Activated CD4-positive, alpha-beta T cell treated with anti-CD3 and anti-CD28 coated beads for 36 hours (primary cell): ENCODE results near the gene NPDC1. TPM values are rescaled to one million over a fixed set of nuclear protein-coding genes. Genes with fewer than 3 reads are reported as not detected.
"Not testable (repeated sequence)": the region's sequence is repeated elsewhere in the genome, so short reads cannot be mapped to it uniquely, and the experiment has no call there.

Experiments used
- ATAC-seq: fragments of 200-7000 bp; cut with Tn5 transposase; one replicate; pipeline ENCODE4 v1.10.0; 2021; ENCODE audit warnings: mild to moderate bottlenecking, moderate library complexity
- CTCF ChIA-PET: fragments of 350-600 bp; sonication (Branson Sonifier 250); formaldehyde crosslinking; loops from one replicate; lab custom pipeline; 2021; ENCODE audit warnings: antibody characterized with exemption; lab: Charles Lee
- POLR2A ChIA-PET: fragments of 350-600 bp; sonication (Branson Sonifier 250); formaldehyde crosslinking; loops from one replicate; lab custom pipeline; 2021; ENCODE audit warnings: antibody characterized with exemption, inconsistent platforms; lab: Charles Lee
- DNase-seq: peaks from one replicate; pipeline ENCODE4 v3.0.0-alpha.2; 2020
- H3K27ac Mint-ChIP-seq: one replicate; pipeline ENCODE4 v1.8.0; 2021; ENCODE audit warnings: mixed read lengths
- H3K27me3 Mint-ChIP-seq: one replicate; pipeline ENCODE4 v1.8.0; 2021; ENCODE audit warnings: mixed read lengths
- H3K36me3 Mint-ChIP-seq: one replicate; pipeline ENCODE4 v1.8.0; 2021; ENCODE audit warnings: low read depth, mixed read lengths
- H3K4me1 Mint-ChIP-seq: one replicate; pipeline ENCODE4 v1.8.0; 2021; ENCODE audit warnings: mixed read lengths
- H3K4me3 Mint-ChIP-seq: one replicate; pipeline ENCODE4 v1.8.0; 2021; ENCODE audit warnings: mild to moderate bottlenecking, moderate library complexity, mixed read lengths
- H3K9me3 Mint-ChIP-seq: one replicate; pipeline ENCODE4 v1.8.0; 2021; ENCODE audit warnings: low read depth, mixed read lengths
- intact Hi-C, 2 experiments: fragments of 100-400 bp; cut with DNase I in 1 of 2; cut with micrococcal nuclease in 1 of 2; formaldehyde crosslinking; loops; one replicate each; pipeline versions ENCODE4 v1.14.2 to v1.15.1; 2022 to 2024; cut with DNase I, micrococcal nuclease
- total RNA-seq, 2 experiments: library from RNA; stranded (reverse); gene quantifications; one replicate each; pipeline ENCODE4 v1.2.3, GENCODE V29; 2021

NPDC1 gene
- total RNA-seq, 2 experiments from 2014 or later, result 21.0 to 23.1 TPM

GRCh38 chr9:137039611-137040366 lies 6.2 kb downstream of the NPDC1 start:
- ChIA-PET CTCF (interaction anchor here (3.2 kb wide), 1 partner anchor 10 kb away, joined by 12 read pairs; no protein-coding TSS in a partner anchor), POLR2A (no interaction called here)
- no peaks in the 10 kb centered on the region for H3K9me3 Mint-ChIP-seq
- H3K36me3 Mint-ChIP-seq, result no peaks in the 10 kb centered on the region
- ATAC-seq, result no peak
- no peak overlapping the region for H3K4me3 Mint-ChIP-seq
- H3K27me3 Mint-ChIP-seq, result peaks cover 10% of the 10 kb centered on the region
- H3K4me1 Mint-ChIP-seq, result peaks cover 9% of the 10 kb centered on the region
- no peak for DNase-seq
- intact Hi-C loops, result loop anchor here in 1 of 2 experiments (10.0 kb wide), 2 partner anchors 185 to 195 kb away; partner anchors contain the start of genes AJM1, CYSRT1, PHPT1 and RNF208
- H3K27ac Mint-ChIP-seq, result no peak overlapping the region

- CTCF ChIA-PET, result interaction anchor here (0.7 to 3.2 kb wide), 2 partner anchors 9 to 51 kb away, joined by 3 to 12 read pairs; no protein-coding TSS in a partner anchor
- Mint-ChIP-seq H3K4me3 (no peak overlapping the region), H3K27me3 (peaks cover 6% of the 10 kb centered on the region), H3K4me1 (peaks cover 10% of the 10 kb centered on the region), H3K9me3 (no peaks in the 10 kb centered on the region), H3K36me3 (no peaks in the 10 kb centered on the region), H3K27ac (no peak overlapping the region)
- DNase-seq (no peak), ATAC-seq (no peak)
- POLR2A ChIA-PET, result no interaction called here
- intact Hi-C loops, result loop anchor here in 1 of 2 experiments (10.0 kb wide), 1 partner anchor 194 kb away; the partner anchor contains the start of genes AJM1 and PHPT1
These were observed 7.1 kb downstream of the NPDC1 start for GRCh38 chr9:137038916-137039315.

- H3K4me3 Mint-ChIP-seq, result no peak overlapping the region
- H3K36me3 Mint-ChIP-seq, result no peaks in the 10 kb centered on the region
- DNase-seq (no peak), ATAC-seq (no peak)
- H3K4me1 Mint-ChIP-seq, result peaks cover 19% of the 10 kb centered on the region
- intact Hi-C loops, result loop anchor here in 1 of 2 experiments (10.0 kb wide), 1 partner anchor 193 kb away; the partner anchor contains the start of genes AJM1 and PHPT1
- H3K27ac Mint-ChIP-seq, result no peak overlapping the region
- no peaks in the 10 kb centered on the region for H3K27me3 Mint-ChIP-seq
- ChIA-PET POLR2A (no interaction called here), CTCF (interaction anchor here (1.9 to 3.2 kb wide), 3 partner anchors 8 to 31 kb away, joined by 4 to 12 read pairs (median 6); no protein-coding TSS in a partner anchor)
- no peaks in the 10 kb centered on the region for H3K9me3 Mint-ChIP-seq
These were observed 8.5 kb downstream of the NPDC1 start for GRCh38 chr9:137037483-137037882.

GRCh38 chr9:137037035-137037434 lies 8.9 kb downstream of the NPDC1 start:
- intact Hi-C loops, result loop anchor here in 1 of 2 experiments (10.0 kb wide), 1 partner anchor 192 kb away; the partner anchor contains the start of genes AJM1 and PHPT1
- Mint-ChIP-seq H3K4me3 (no peak overlapping the region), H3K27ac (no peak overlapping the region), H3K36me3 (no peaks in the 10 kb centered on the region), H3K4me1 (peaks cover 22% of the 10 kb centered on the region), H3K27me3 (no peaks in the 10 kb centered on the region), H3K9me3 (no peaks in the 10 kb centered on the region)
- CTCF ChIA-PET, result interaction anchor here (1.9 to 3.2 kb wide), 3 partner anchors 7 to 31 kb away, joined by 4 to 12 read pairs (median 6); no protein-coding TSS in a partner anchor
- DNase-seq (no peak), ATAC-seq (no peak)
- POLR2A ChIA-PET, result no interaction called here

GRCh38 chr9:137035937-137036336 lies 10.0 kb downstream of the NPDC1 start:
- ChIA-PET POLR2A (no interaction called here), CTCF (interaction anchor here (0.5 to 2.3 kb wide), 21 partner anchors 9 to 348 kb away, joined by 3 to 32 read pairs (median 5); partner anchors contain the start of gene SAPCD2)
- no peak for DNase-seq
- no peaks in the 10 kb centered on the region for H3K27me3 Mint-ChIP-seq
- H3K27ac Mint-ChIP-seq, result no peak overlapping the region
- H3K9me3 Mint-ChIP-seq, result no peaks in the 10 kb centered on the region
- no peaks in the 10 kb centered on the region for H3K36me3 Mint-ChIP-seq
- H3K4me3 Mint-ChIP-seq, result no peak overlapping the region
- intact Hi-C loops, result loop anchor here (1.0 to 10.0 kb wide), 6 partner anchors 87 to 249 kb away; partner anchors contain the start of genes AJM1 (in 1 of the 2), FBXW5 (in 1 of the 2), PHPT1 (in 1 of the 2) and TMEM141 (in 1 of the 2)
- H3K4me1 Mint-ChIP-seq, result peaks cover 28% of the 10 kb centered on the region
- no peak for ATAC-seq

- H3K27ac Mint-ChIP-seq, result no peak overlapping the region
- H3K9me3 Mint-ChIP-seq, result no peaks in the 10 kb centered on the region
- DNase-seq, result no peak
- H3K27me3 Mint-ChIP-seq, result no peaks in the 10 kb centered on the region
- intact Hi-C loops, result loop anchor here (1.0 to 10.0 kb wide), 6 partner anchors 86 to 248 kb away; partner anchors contain the start of genes AJM1 (in 1 of the 2), FBXW5 (in 1 of the 2), PHPT1 (in 1 of the 2) and TMEM141 (in 1 of the 2)
- POLR2A ChIA-PET, result interaction anchor here (1.3 kb wide), 1 partner anchor 51 kb away, joined by 5 read pairs; no protein-coding TSS in a partner anchor
- no peak for ATAC-seq
- peak overlapping the region; percentile 66 for H3K4me3 Mint-ChIP-seq
- peaks cover 33% of the 10 kb centered on the region for H3K4me1 Mint-ChIP-seq
- CTCF ChIA-PET, result interaction anchor here (0.5 to 2.7 kb wide), 39 partner anchors 9 to 347 kb away, joined by 3 to 32 read pairs (median 5); partner anchors contain the start of genes AJM1, NPDC1, PAXX and SAPCD2
- H3K36me3 Mint-ChIP-seq, result no peaks in the 10 kb centered on the region
These were observed 10.5 kb downstream of the NPDC1 start for GRCh38 chr9:137035507-137035834.

GRCh38 chr9:137034709-137035506 lies 11.1 kb downstream of the NPDC1 start:
- DNase-seq (peak; percentile 96), ATAC-seq (peak; percentile 80)
- H3K36me3 Mint-ChIP-seq, result no peaks in the 10 kb centered on the region
- peak overlapping the region; percentile 66 for H3K4me3 Mint-ChIP-seq
- H3K27ac Mint-ChIP-seq, result peak overlapping the region; percentile 83
- H3K4me1 Mint-ChIP-seq, result peaks cover 38% of the 10 kb centered on the region
- CTCF ChIA-PET, result interaction anchor here (0.6 to 2.7 kb wide), 47 partner anchors 8 to 347 kb away, joined by 3 to 32 read pairs (median 4); partner anchors contain the start of genes AJM1, MAN1B1, NPDC1 and PAXX
- intact Hi-C loops, result loop anchor here (1.0 to 10.0 kb wide), 7 partner anchors 86 to 248 kb away; partner anchors contain the start of genes AJM1 (in 1 of the 2), FBXW5 (in 1 of the 2), PHPT1 (in 1 of the 2) and TMEM141 (in 1 of the 2)
- POLR2A ChIA-PET, result interaction anchor here (0.6 to 1.3 kb wide), 6 partner anchors 10 to 284 kb away, joined by 3 to 5 read pairs (median 4); no protein-coding TSS in a partner anchor
- H3K27me3 Mint-ChIP-seq, result no peaks in the 10 kb centered on the region
- H3K9me3 Mint-ChIP-seq, result no peaks in the 10 kb centered on the region

GRCh38 chr9:137034039-137034708 lies 11.8 kb downstream of the NPDC1 start:
- no peaks in the 10 kb centered on the region for H3K36me3 Mint-ChIP-seq
- ChIA-PET POLR2A (interaction anchor here (0.6 to 1.3 kb wide), 5 partner anchors 10 to 283 kb away, joined by 3 to 5 read pairs (median 4); no protein-coding TSS in a partner anchor), CTCF (interaction anchor here (0.6 to 2.7 kb wide), 32 partner anchors 7 to 305 kb away, joined by 3 to 32 read pairs (median 6); partner anchors contain the start of genes AJM1, MAN1B1, NPDC1 and PAXX)
- H3K4me3 Mint-ChIP-seq, result peak overlapping the region; percentile 66
- H3K27ac Mint-ChIP-seq, result peak overlapping the region; percentile 83
- H3K4me1 Mint-ChIP-seq, result peaks cover 45% of the 10 kb centered on the region
- H3K27me3 Mint-ChIP-seq, result no peaks in the 10 kb centered on the region
- no peak for DNase-seq
- intact Hi-C loops, result loop anchor here in 1 of 2 experiments (1.0 to 10.0 kb wide), 2 partner anchors 86 to 189 kb away; partner anchors contain the start of genes AJM1 and PHPT1
- no peak for ATAC-seq
- H3K9me3 Mint-ChIP-seq, result no peaks in the 10 kb centered on the region

- POLR2A ChIA-PET, DNase-seq, H3K9me3 Mint-ChIP-seq, H3K4me3 Mint-ChIP-seq, H3K36me3 Mint-ChIP-seq, H3K27me3 Mint-ChIP-seq, H3K27ac Mint-ChIP-seq, ATAC-seq: not testable (repeated sequence)
- H3K4me1 Mint-ChIP-seq, result peaks cover 50% of the 10 kb centered on the region
- intact Hi-C loops, result loop anchor here in 1 of 2 experiments (10.0 kb wide), 1 partner anchor 189 kb away; the partner anchor contains the start of genes AJM1 and PHPT1
- CTCF ChIA-PET, result interaction anchor here (1.5 to 2.7 kb wide), 2 partner anchors 13 to 34 kb away, joined by 4 to 20 read pairs; partner anchors contain the start of gene NPDC1
These were observed 12.5 kb downstream of the NPDC1 start for GRCh38 chr9:137033481-137033880.
